ENCODE results near the gene UNC79. TPM values are rescaled to one million over a fixed set of nuclear protein-coding genes. Genes with fewer than 3 reads are reported as not detected.

UNC79 gene
- total and polyA plus RNA-seq, 10 of the 15 experiments (the other 5 are each of a cell fraction or from before 2014, with no cell fraction given) = 0.04 to 0.29 (median 0.14) TPM

- peak; percentile 36 to 43 (median 41); a peak in 5 of 6 replicates for TF ChIP-seq CTCF (IDR thresholded peaks at IDR 0.05 in 2 of 3, conservative IDR thresholded peaks at IDR 0.05 in 1 of 3; ENCODE audit: control insufficient read depth in 2 of 3, extremely low read depth in 1 of 3, insufficient read depth in 1 of 3, low read depth in 3 of 3, low read length in 3 of 3)
Measured at GRCh38 chr14:93536945-93537344, 106.2 kb downstream of the UNC79 start (continued).

GRCh38 chr14:93537951-93538350 is 107.2 kb downstream of the UNC79 start:
- Histone ChIP-seq H2AFZ (ENCODE audit: control insufficient read depth, low read depth, low read length) (no peak overlapping the region), H3K4me1 (ENCODE audit: control insufficient read depth, insufficient read depth, low read length) (peaks cover 6% of the 10 kb centered on the region), H3K9me3 (replicated peaks; ENCODE audit: control insufficient read depth, insufficient read depth, low read length) (no peaks in the 10 kb centered on the region), H3K27me3 (replicated peaks in 1 of 2; ENCODE audit: control insufficient read depth in 2 of 2, insufficient read depth in 2 of 2, low read length in 1 of 2) (no peaks in the 10 kb centered on the region), H3K27ac (ENCODE audit: control insufficient read depth, insufficient read depth) (no peak overlapping the region), H3K9ac (ENCODE audit: control insufficient read depth, insufficient read depth, low read length) (no peak overlapping the region), H3K4me3 (no peak overlapping the region), H4K20me1 (ENCODE audit: control insufficient read depth, insufficient read depth) (no peaks in the 10 kb centered on the region), H3K79me2 (ENCODE audit: control insufficient read depth, insufficient read depth, low read length) (no peaks in the 10 kb centered on the region), H3K36me3 (ENCODE audit: control insufficient read depth in 2 of 2, insufficient read depth in 2 of 2, low read length in 1 of 2) (no peaks in the 10 kb centered on the region), H3K4me2 (ENCODE audit: control insufficient read depth, insufficient read depth) (no peak overlapping the region)
- DNase-seq (ENCODE audit: low read depth, low spot score) = no peak
- POLR2A ChIA-PET = no interaction called here
- in situ Hi-C loops (cut with MboI) (loop anchor here (25.0 kb wide), 1 partner anchor 301 kb away; no protein-coding TSS in a partner anchor), intact Hi-C loops (cut with micrococcal nuclease; ENCODE audit: unreplicated experiment) (no loop called here)
- SMC1A ChIA-PET (ENCODE audit: uncharacterized antibody, unreplicated experiment) = interaction anchor here (0.6 to 1.5 kb wide), 3 partner anchors 10 to 296 kb away, joined by 3 to 6 read pairs (median 3); no protein-coding TSS in a partner anchor
- BruUV-seq (replicated peaks) = no TSS peak
- CTCF ChIA-PET = interaction anchor here (0.6 to 3.9 kb wide), 4 partner anchors 10 to 304 kb away, joined by 3 to 33 read pairs (median 10); no protein-coding TSS in a partner anchor
- no peak for ATAC-seq
- 85% methylated on average over 16 of the region's 16 CpGs for WGBS (ENCODE audit: insufficient coverage, insufficient replicate concordance, low lambda C conversion rate, missing lambda C conversion rate)
- no peak for FAIRE-seq
- RAD21 ChIA-PET (ENCODE audit: unreplicated experiment) = interaction anchor here (0.9 to 4.4 kb wide), 7 partner anchors 9 to 456 kb away, joined by 3 to 32 read pairs (median 3); partner anchors contain the start of genes GON7 and UBR7
- TF ChIP-seq SMAD1 (IDR thresholded peaks at IDR 0.05; ENCODE audit: low read depth, partially characterized antibody) (no peak), NFXL1 (IDR thresholded peaks at IDR 0.05; ENCODE audit: borderline replicate concordance) (no peak), ZNF217 (IDR thresholded peaks at IDR 0.05) (no peak), SUPT20H (IDR thresholded peaks at IDR 0.05; ENCODE audit: borderline replicate concordance, control insufficient read depth, low read depth, low read length) (no peak), RUNX3 (IDR thresholded peaks at IDR 0.05; ENCODE audit: low read length) (no peak), POLR2A (IDR thresholded peaks at IDR 0.05; ENCODE audit: low read depth, low read length) (no peak), SMARCA5 (IDR thresholded peaks at IDR 0.05) (no peak), KLF5 (IDR thresholded peaks at IDR 0.05; ENCODE audit: partially characterized antibody) (no peak), SRF (IDR thresholded peaks at IDR 0.05; ENCODE audit: low read depth in 2 of 2, low read length in 2 of 2) (no peak), PAX5 (IDR thresholded peaks at IDR 0.05; ENCODE audit: borderline replicate concordance, low read depth, low read length) (no peak), IRF3 (IDR thresholded peaks at IDR 0.05) (no peak), KDM1A (IDR thresholded peaks at IDR 0.05; ENCODE audit: borderline replicate concordance) (no peak), HCFC1 (IDR thresholded peaks at IDR 0.05; ENCODE audit: low read length) (no peak), NFYA (IDR thresholded peaks at IDR 0.05; ENCODE audit: borderline replicate concordance, low read depth, low read length) (no peak), ETV6 (conservative IDR thresholded peaks at IDR 0.05 in 1 of 2, IDR thresholded peaks at IDR 0.05 in 1 of 2; ENCODE audit: borderline replicate concordance in 1 of 2, low read depth in 1 of 2) (no peak), POU2F2 (IDR thresholded peaks at IDR 0.05; ENCODE audit: borderline replicate concordance, low read depth, low read length) (no peak)
